A549 (cell line): Measurements from ENCODE around the gene MAML1. TPM values are rescaled to one million over a fixed set of nuclear protein-coding genes. Genes with fewer than 3 reads are reported as not detected.

Source experiments
- ATAC-seq, 2 experiments: fragments of 200-7000 bp in 1 of 2; fragments of >200 bp in 1 of 2; cut with Nextera tagmentation in 1 of 2; cut with Tn5 transposase in 1 of 2; 3 replicates each; pipeline versions ENCODE4 v1.8.0 to v1.9.1; 2018 to 2020; ENCODE audit warnings: mild to moderate bottlenecking in 1 of 2, moderate library complexity in 1 of 2
- CTCF ChIA-PET: fragments of 300-600 bp; sonication (Branson Sonifier 250); formaldehyde crosslinking; extraction: SDS; loops from one replicate; lab custom pipeline; 2021; ENCODE audit warnings: antibody characterized with exemption, inconsistent platforms; lab: Yijun Ruan, JAX
- POLR2A ChIA-PET: fragments of 350-600 bp; formaldehyde crosslinking; extraction: SDS; loops from one replicate; lab custom pipeline; 2021; ENCODE audit warnings: antibody characterized with exemption, inconsistent platforms; lab: Yijun Ruan, JAX
- DNase-seq, 2 experiments: peaks; one replicate each; pipeline versions ENCODE4 v3.0.0 to v3.0.0-alpha.2; 2011 to 2016; ENCODE audit warnings: low read depth in 1 of 2, low spot score in 1 of 2
- FAIRE-seq: peaks from 2 replicates; lab custom pipeline; 2011; peaks lifted over from hg19 to GRCh38; lab: Jason Lieb, UNC
- H3K27ac ChIP-seq, 2 experiments: fragments of >200 bp; sonication (Bioruptor Twin); formaldehyde crosslinking; 3 replicates each; pipeline ENCODE4 v1.5.1; 2016 to 2017
- H3K4me1 ChIP-seq: fragments of >200 bp; sonication (Bioruptor Twin); formaldehyde crosslinking; 3 replicates; pipeline ENCODE4 v1.6.1; 2016
- H3K4me2 ChIP-seq: fragments of >200 bp; sonication (Bioruptor Twin); formaldehyde crosslinking; 3 replicates; pipeline ENCODE4 v1.6.1; 2016
- H3K4me3 ChIP-seq: fragments of >200 bp; sonication (Bioruptor Twin); formaldehyde crosslinking; 3 replicates; pipeline ENCODE4 v1.5.1; 2016
- H3K9me3 ChIP-seq: fragments of >200 bp; sonication (Bioruptor Twin); formaldehyde crosslinking; 3 replicates; pipeline ENCODE4 v1.6.1; 2016
- CBX8 ChIP-seq: fragments of 200-600 bp; sonication (generic); IDR thresholded peaks from 2 replicates; pipeline ENCODE4 v1.6.1; 2016
- CEBPB ChIP-seq, 2 experiments: fragments of >200 bp in 1 of 2; sonication (Bioruptor Twin) in 1 of 2; formaldehyde crosslinking in 1 of 2; IDR thresholded peaks; 2 replicates each; pipeline ENCODE4 v1.6.1; 2012 to 2016
- CHD2 ChIP-seq: fragments of 150-350 bp; IDR thresholded peaks from 2 replicates; pipeline ENCODE4 v1.6.1; 2014; ENCODE audit warnings: low read length; ENCODE audit not compliant: partially characterized antibody
- EHF ChIP-seq: fragments of 250-450 bp; sonication (Bioruptor Pico); IDR thresholded peaks from 2 replicates; pipeline ENCODE4 v1.5.0; 2020; ENCODE audit warnings: mild to moderate bottlenecking
- EP300 ChIP-seq, 2 experiments: fragments of >200 bp; sonication (Bioruptor Twin); formaldehyde crosslinking; IDR thresholded peaks; 2 replicates in 1 of 2; 3 replicates in 1 of 2; pipeline ENCODE4 v1.6.1; 2016 to 2017
- FOSB ChIP-seq: fragments of 250-450 bp; sonication (Bioruptor Pico); IDR thresholded peaks from 2 replicates; pipeline ENCODE4 v1.5.0; 2020; ENCODE audit warnings: mild to moderate bottlenecking, moderate library complexity
- FOSL2 ChIP-seq, 2 experiments: fragments of 450-650 bp in 1 of 2; fragments of >200 bp in 1 of 2; sonication (Bioruptor Twin) in 1 of 2; formaldehyde crosslinking; IDR thresholded peaks; 2 replicates each; pipeline versions ENCODE4 v1.5.0 to v1.6.1; 2016 to 2020; ENCODE audit warnings: mild to moderate bottlenecking in 1 of 2, moderate library complexity in 1 of 2
- GATA3 ChIP-seq: IDR thresholded peaks from 2 replicates; pipeline ENCODE4 v1.6.1; 2012; ENCODE audit warnings: borderline replicate concordance
- JUNB ChIP-seq: fragments of >200 bp; sonication (Bioruptor Twin); formaldehyde crosslinking; IDR thresholded peaks from 2 replicates; pipeline ENCODE4 v1.6.1; 2016
- KDM1A ChIP-seq: fragments of 200-600 bp; sonication (generic); IDR thresholded peaks from 2 replicates; pipeline ENCODE4 v1.6.1; 2016; ENCODE audit warnings: low read depth, mild to moderate bottlenecking
- MYC ChIP-seq: IDR thresholded peaks from 2 replicates; pipeline ENCODE4 v1.6.1; 2012; ENCODE audit warnings: mild to moderate bottlenecking, inconsistent platforms, low read length, improper control_type of control experiment, borderline replicate concordance
- NFE2L2 ChIP-seq: fragments of 150-350 bp; conservative IDR thresholded peaks from 2 replicates; pipeline ENCODE4 v1.6.1; 2014; ENCODE audit warnings: low read length
- NPAS2 ChIP-seq: fragments of 250-450 bp; sonication (Bioruptor Pico); IDR thresholded peaks from 2 replicates; pipeline ENCODE4 v1.8.0; 2022; ENCODE audit warnings: mild to moderate bottlenecking, moderate library complexity, borderline replicate concordance
- POLR2AphosphoS2 ChIP-seq: conservative IDR thresholded peaks from 2 replicates; pipeline ENCODE4 v1.6.1; 2012; ENCODE audit warnings: low read length, improper control_type of control experiment, inconsistent platforms
- RARB ChIP-seq: fragments of 250-450 bp; sonication (Bioruptor Pico); IDR thresholded peaks from 2 replicates; pipeline ENCODE4 v1.8.0; 2021; ENCODE audit warnings: mild to moderate bottlenecking, moderate library complexity
- RCOR1 ChIP-seq: fragments of 150-350 bp; IDR thresholded peaks from 2 replicates; pipeline ENCODE4 v1.6.1; 2014; ENCODE audit warnings: antibody characterized with exemption, low read length, low read depth
- SMC3 ChIP-seq: fragments of >200 bp; sonication (Bioruptor Twin); formaldehyde crosslinking; IDR thresholded peaks from 3 replicates; pipeline ENCODE4 v1.6.1; 2018; ENCODE audit warnings: inconsistent platforms
- SREBF2 ChIP-seq: fragments of 450-650 bp; IDR thresholded peaks from 2 replicates; pipeline ENCODE4 v1.6.1; 2014; ENCODE audit warnings: mild to moderate bottlenecking, moderate library complexity
- TFCP2L1 ChIP-seq: fragments of 250-450 bp; sonication (Bioruptor Pico); IDR thresholded peaks from 2 replicates; pipeline ENCODE4 v1.5.0; 2021; ENCODE audit warnings: mild to moderate bottlenecking
- TP53 ChIP-seq: fragments of 250-450 bp; sonication (Bioruptor Pico); IDR thresholded peaks from 2 replicates; pipeline ENCODE4 v1.5.0; 2021; ENCODE audit warnings: mild to moderate bottlenecking, moderate library complexity
- ZC3H11A ChIP-seq: fragments of 450-650 bp; IDR thresholded peaks from 2 replicates; pipeline ENCODE4 v1.6.1; 2014; ENCODE audit warnings: antibody characterized with exemption, mild to moderate bottlenecking
- ZFP36 ChIP-seq: fragments of 450-650 bp; IDR thresholded peaks from 2 replicates; pipeline ENCODE4 v1.6.1; 2014; ENCODE audit warnings: borderline replicate concordance; ENCODE audit not compliant: partially characterized antibody
- WGBS: methylation state at CpG from one replicate; pipeline ENCODE4 v1.1.6; 2017; ENCODE audit errors: missing lambda C conversion rate; 5-methylcytosine and 5-hydroxymethylcytosine counted together
- polyA plus RNA-seq, 4 experiments: library from polyadenylated mRNA; depleted of rRNA in 3 of 4; stranded (reverse); fragments of >200 nt; fragmentation: RNase III in 1 of 4; extraction: RNeasy Plus Mini Kit Qiagen cat#74134 plus additional on column Dnase treatment in 1 of 4; gene quantifications; 2 replicates in 3 of 4; 3 replicates in 1 of 4; pipeline ENCODE4 v1.2.3, GENCODE V29; 2011 to 2017
- TF ChIP-seq, protein P1 (sequence below): fragments of 450-650 bp; IDR thresholded peaks from 2 replicates; pipeline ENCODE4 v1.6.1; 2014; ENCODE audit warnings: antibody characterized with exemption
- TF ChIP-seq, protein P2 (sequence below): fragments of >200 bp; sonication (Bioruptor Twin); formaldehyde crosslinking; IDR thresholded peaks from 2 replicates; pipeline ENCODE4 v1.6.1; 2016
- TF ChIP-seq, protein P3 (sequence below): IDR thresholded peaks from 2 replicates; pipeline ENCODE4 v1.6.1; 2012
- TF ChIP-seq, protein P4 (sequence below): fragments of 250-450 bp; sonication (Bioruptor Pico); IDR thresholded peaks from 2 replicates; pipeline ENCODE4 v1.5.0; 2020; ENCODE audit warnings: low read depth, mild to moderate bottlenecking, moderate library complexity
- TF ChIP-seq, protein P5 (sequence below): fragments of 150-350 bp; IDR thresholded peaks from 2 replicates; pipeline ENCODE4 v1.6.1; 2014; ENCODE audit warnings: low read depth, mild to moderate bottlenecking, low read length
- TF ChIP-seq, protein P6 (sequence below): fragments of 200-600 bp; sonication (generic); IDR thresholded peaks from 2 replicates; pipeline ENCODE4 v1.6.1; 2016; ENCODE audit warnings: antibody characterized with exemption, mild to moderate bottlenecking, moderate library complexity
- TF ChIP-seq, protein P7 (sequence below): IDR thresholded peaks from 2 replicates; pipeline ENCODE4 v1.6.1; 2012

The MAML1 gene
- polyA plus RNA-seq, 2 of the 4 experiments (the other 2 are of a cell fraction): 6.9 to 12.0 TPM

DNA sequence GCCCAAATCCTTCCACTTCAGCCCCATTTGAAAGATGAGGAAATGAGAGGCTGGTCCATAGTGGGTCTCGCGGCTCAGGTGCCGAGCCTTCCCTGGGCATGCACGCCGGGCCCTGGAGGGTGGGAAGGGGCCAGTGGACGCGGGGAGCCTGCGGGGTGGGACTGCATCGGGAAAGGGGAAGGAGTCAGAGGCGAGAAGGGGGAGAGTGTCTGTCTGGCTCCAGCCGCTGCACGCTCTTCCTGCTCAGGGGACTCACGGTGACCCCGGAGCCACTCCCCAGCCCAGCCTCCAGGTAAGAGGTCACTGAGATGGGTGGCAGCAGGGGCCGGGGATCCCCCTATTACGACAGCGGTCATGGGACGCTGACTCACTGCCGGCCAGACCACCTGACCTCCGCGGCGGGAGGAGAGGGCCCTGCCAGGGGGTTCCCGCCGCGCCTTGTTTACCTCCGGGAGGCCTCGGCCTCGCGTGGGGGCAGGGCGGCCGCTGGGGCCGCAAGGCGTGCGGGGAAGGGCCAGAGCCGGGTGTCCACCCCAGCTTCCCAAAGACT is 86.2 kb downstream of the MAML1 start (continued):
- TF ChIP-seq ZC3H11A (no peak), POLR2AphosphoS2 (no peak), FOSL2 (IDR thresholded peaks at IDR 0.05) (peak; percentile 84), FOSL2 (CRISPR knock-in tag; IDR thresholded peaks at IDR 0.05) (peak; percentile 99), TFCP2L1 (CRISPR knock-in tag) (no peak; the same call in 1 of the 2 replicates), GATA3 (peak; percentile 89), FOSB (no peak), SMC3 (no peak)
- TF ChIP-seq, protein P1, sequence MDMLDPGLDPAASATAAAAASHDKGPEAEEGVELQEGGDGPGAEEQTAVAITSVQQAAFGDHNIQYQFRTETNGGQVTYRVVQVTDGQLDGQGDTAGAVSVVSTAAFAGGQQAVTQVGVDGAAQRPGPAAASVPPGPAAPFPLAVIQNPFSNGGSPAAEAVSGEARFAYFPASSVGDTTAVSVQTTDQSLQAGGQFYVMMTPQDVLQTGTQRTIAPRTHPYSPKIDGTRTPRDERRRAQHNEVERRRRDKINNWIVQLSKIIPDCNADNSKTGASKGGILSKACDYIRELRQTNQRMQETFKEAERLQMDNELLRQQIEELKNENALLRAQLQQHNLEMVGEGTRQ: peak; percentile 95
- TF ChIP-seq, protein P2, sequence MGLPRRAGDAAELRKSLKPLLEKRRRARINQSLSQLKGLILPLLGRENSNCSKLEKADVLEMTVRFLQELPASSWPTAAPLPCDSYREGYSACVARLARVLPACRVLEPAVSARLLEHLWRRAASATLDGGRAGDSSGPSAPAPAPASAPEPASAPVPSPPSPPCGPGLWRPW: peak; percentile 65; the same call in 1 of the 2 replicates

DNA sequence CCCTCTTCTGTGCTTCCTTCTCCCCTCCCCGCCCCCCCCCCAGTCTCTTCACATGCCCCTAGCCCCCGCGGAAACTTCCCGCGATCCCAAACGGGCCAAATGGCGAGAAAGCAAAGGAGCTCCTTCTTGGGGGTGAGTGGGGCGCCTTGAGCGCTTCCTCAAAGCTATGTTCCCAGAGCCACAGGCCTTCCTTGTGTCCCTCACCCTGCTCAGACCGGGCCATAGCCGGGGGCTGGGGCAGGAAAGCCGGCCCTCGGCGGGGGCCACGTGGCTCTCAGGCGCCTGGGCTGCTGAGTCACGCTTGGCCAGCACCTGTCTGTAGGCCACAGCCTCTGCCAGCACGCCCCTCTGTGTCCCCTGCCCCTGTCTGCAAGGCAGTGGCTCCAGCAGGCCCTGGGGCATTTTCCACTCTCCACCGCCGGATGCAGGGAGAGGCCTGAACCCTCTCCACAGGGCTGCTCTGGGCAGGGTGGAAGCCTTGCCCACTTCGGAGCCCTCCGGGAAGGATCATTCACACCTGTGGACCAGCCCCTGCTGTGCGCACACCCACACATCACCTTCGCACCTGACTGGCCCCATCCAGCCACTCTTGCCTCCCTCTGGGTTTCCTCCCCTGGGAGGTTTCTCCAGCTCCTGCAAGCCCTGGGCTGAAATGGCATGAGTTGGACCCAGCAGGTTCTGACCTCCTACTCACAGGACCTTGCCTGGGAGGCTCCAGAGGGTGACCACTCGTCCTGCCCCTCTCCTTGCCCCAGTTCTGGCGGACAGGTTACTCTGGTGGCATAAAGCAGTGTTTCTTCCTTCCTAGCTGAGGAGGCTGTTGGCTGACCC is 86.9 kb downstream of the MAML1 start:
- CTCF ChIA-PET: interaction anchor here (0.6 to 4.8 kb wide), 6 partner anchors 16 to 124 kb away, joined by 3 to 27 read pairs (median 6); no protein-coding TSS in a partner anchor
- H3K27ac ChIP-seq: peak overlapping the region; percentile 95 to 98
- DNase-seq (peak in 1 of 2 experiments; percentile 89), FAIRE-seq (no peak), ATAC-seq (peak; percentile 45 to 50)
- peak overlapping the region; percentile 96 for H3K4me2 ChIP-seq
- no peaks in the 10 kb centered on the region for H3K9me3 ChIP-seq
- WGBS: 31% methylated on average over 9 of the region's 26 CpGs
- peaks cover 50% of the 10 kb centered on the region for H3K4me1 ChIP-seq
- no peak overlapping the region; the same call in 2 of the 3 replicates for H3K4me3 ChIP-seq
- POLR2A ChIA-PET: interaction anchor here (0.9 to 2.3 kb wide), 8 partner anchors 8 to 196 kb away, joined by 4 to 20 read pairs (median 4); partner anchors contain the start of genes HNRNPH1 and MRNIP
- TF ChIP-seq RCOR1 (no peak), EHF (CRISPR knock-in tag) (peak; percentile 95), CBX8 (no peak), TFCP2L1 (CRISPR knock-in tag) (peak; percentile 94), SREBF2 (no peak), POLR2AphosphoS2 (no peak), SMC3 (no peak), NFE2L2 (peak; percentile 87), KDM1A (no peak), MYC (peak; percentile 71; the same call in 1 of the 2 replicates), TP53 (peak; percentile 97), NPAS2 (peak; percentile 80), CEBPB (IDR thresholded peaks at IDR 0.05) (no peak), JUNB (peak; percentile 9; the same call in 1 of the 2 replicates), ZFP36 (no peak), EP300 (IDR thresholded peaks at IDR 0.05) (peak in 1 of 2 experiments; percentile 26; a peak in 2 of 5 replicates), CHD2 (no peak), RARB (CRISPR knock-in tag) (peak; percentile 33; the same call in 1 of the 2 replicates)
- TF ChIP-seq, protein P3, sequence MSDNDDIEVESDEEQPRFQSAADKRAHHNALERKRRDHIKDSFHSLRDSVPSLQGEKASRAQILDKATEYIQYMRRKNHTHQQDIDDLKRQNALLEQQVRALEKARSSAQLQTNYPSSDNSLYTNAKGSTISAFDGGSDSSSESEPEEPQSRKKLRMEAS: peak; percentile 99
- TF ChIP-seq, protein P4, sequence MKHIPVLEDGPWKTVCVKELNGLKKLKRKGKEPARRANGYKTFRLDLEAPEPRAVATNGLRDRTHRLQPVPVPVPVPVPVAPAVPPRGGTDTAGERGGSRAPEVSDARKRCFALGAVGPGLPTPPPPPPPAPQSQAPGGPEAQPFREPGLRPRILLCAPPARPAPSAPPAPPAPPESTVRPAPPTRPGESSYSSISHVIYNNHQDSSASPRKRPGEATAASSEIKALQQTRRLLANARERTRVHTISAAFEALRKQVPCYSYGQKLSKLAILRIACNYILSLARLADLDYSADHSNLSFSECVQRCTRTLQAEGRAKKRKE (CRISPR knock-in tag): peak; percentile 99
- TF ChIP-seq, protein P5, sequence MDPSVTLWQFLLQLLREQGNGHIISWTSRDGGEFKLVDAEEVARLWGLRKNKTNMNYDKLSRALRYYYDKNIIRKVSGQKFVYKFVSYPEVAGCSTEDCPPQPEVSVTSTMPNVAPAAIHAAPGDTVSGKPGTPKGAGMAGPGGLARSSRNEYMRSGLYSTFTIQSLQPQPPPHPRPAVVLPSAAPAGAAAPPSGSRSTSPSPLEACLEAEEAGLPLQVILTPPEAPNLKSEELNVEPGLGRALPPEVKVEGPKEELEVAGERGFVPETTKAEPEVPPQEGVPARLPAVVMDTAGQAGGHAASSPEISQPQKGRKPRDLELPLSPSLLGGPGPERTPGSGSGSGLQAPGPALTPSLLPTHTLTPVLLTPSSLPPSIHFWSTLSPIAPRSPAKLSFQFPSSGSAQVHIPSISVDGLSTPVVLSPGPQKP: no peak
- TF ChIP-seq, protein P6, sequence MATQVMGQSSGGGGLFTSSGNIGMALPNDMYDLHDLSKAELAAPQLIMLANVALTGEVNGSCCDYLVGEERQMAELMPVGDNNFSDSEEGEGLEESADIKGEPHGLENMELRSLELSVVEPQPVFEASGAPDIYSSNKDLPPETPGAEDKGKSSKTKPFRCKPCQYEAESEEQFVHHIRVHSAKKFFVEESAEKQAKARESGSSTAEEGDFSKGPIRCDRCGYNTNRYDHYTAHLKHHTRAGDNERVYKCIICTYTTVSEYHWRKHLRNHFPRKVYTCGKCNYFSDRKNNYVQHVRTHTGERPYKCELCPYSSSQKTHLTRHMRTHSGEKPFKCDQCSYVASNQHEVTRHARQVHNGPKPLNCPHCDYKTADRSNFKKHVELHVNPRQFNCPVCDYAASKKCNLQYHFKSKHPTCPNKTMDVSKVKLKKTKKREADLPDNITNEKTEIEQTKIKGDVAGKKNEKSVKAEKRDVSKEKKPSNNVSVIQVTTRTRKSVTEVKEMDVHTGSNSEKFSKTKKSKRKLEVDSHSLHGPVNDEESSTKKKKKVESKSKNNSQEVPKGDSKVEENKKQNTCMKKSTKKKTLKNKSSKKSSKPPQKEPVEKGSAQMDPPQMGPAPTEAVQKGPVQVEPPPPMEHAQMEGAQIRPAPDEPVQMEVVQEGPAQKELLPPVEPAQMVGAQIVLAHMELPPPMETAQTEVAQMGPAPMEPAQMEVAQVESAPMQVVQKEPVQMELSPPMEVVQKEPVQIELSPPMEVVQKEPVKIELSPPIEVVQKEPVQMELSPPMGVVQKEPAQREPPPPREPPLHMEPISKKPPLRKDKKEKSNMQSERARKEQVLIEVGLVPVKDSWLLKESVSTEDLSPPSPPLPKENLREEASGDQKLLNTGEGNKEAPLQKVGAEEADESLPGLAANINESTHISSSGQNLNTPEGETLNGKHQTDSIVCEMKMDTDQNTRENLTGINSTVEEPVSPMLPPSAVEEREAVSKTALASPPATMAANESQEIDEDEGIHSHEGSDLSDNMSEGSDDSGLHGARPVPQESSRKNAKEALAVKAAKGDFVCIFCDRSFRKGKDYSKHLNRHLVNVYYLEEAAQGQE: no peak
- TF ChIP-seq, protein P7, sequence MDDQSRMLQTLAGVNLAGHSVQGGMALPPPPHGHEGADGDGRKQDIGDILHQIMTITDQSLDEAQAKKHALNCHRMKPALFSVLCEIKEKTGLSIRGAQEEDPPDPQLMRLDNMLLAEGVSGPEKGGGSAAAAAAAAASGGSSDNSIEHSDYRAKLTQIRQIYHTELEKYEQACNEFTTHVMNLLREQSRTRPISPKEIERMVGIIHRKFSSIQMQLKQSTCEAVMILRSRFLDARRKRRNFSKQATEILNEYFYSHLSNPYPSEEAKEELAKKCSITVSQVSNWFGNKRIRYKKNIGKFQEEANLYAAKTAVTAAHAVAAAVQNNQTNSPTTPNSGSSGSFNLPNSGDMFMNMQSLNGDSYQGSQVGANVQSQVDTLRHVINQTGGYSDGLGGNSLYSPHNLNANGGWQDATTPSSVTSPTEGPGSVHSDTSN: no peak
